CD4-positive, alpha-beta T cell treated with Interleukin-17A for 4 hours (primary cell): Measurements from ENCODE around the gene PDLIM7.
A peak's percentile ranks its signal among the peaks of the same experiment; 100 is the strongest.

Source experiments
- DNase-seq: peaks from one replicate; pipeline ENCODE4 v3.0.0-alpha.2; 2020; ENCODE audit warnings: mixed read lengths

PDLIM7 gene

DNA sequence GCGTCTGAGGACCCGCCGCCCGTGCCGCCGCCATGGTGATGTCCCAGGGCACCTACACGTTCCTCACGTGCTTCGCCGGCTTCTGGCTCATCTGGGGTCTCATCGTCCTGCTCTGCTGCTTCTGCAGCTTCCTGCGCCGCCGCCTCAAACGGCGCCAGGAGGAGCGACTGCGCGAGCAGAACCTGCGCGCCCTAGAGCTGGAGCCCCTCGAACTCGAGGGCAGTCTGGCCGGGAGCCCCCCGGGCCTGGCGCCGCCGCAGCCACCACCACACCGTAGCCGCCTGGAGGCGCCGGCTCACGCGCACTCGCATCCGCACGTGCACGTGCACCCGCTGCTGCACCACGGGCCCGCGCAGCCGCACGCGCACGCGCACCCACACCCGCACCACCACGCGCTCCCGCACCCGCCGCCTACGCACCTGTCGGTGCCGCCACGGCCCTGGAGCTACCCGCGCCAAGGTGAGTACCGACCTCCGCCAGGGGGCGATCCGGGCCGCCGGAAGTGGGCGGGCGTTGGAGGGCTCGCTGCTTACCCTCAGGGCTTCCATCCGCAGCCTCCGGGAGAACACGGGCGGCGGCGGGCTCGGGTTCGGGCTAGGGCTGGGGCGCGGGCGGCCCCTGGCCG, 42.3 kb downstream of the PDLIM7 start:
- DNase-seq, result peak; percentile 94

DNA sequence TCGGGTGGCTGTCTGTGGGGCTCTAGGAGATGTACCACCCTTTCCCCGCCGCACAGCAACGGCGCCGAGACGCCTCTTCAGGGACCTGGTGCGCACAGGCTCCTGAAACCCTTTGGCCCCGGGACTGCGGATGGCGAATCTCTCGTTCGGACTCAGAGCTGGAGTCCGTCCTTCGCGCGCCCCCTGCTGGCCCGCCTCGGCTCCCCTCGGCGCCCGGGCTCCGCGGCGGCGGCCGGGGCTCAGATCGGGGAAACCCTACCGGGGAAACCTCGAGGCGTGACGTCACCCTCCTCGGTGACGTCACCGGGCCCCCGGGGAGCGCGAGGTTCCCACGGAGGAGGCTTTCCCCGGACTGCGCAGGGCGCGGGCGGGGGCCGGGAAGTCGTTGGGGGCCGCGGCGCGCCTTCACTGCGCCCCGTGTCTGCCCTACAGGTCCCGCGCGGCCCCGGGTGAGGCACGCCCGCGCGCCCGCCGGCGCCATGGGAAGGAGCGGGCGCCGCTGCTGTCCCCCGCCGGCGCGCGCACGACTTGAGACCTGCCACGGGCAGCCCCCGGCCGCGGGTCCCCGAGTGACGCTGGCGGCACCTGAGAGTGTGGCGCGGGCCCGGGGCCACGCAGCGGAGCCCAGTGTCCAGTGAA, 42.9 kb downstream of the PDLIM7 start:
- DNase-seq, result peak; percentile 95

DNA sequence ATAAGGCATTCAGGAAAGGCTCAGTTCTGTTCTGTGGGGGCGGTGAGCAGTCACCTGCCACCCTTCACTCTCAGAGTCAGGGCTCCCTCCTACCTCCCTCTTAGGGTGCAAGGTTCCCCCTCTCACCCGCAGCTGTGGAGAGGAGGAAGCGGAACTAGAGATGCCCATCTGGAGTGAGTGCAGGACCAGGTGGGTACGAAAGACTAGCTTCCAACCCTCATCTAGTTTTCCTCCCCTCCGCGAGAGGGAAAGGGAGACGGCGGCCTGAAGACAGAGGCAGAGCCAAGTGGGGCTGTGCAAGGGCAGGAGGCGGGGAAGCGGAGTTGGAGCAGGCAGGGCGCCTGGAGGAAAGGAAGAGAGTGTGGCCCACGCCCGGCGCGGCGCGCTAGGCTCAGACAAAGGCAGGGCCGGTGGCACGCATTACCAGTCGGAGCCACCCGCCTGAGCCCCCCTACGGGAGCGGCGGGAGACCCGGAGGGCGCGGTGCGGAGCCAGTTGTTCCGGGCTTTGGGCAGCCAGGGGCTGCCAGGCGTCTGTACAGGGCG, 43.5 kb downstream of the PDLIM7 start:
- DNase-seq, result no peak

DNA sequence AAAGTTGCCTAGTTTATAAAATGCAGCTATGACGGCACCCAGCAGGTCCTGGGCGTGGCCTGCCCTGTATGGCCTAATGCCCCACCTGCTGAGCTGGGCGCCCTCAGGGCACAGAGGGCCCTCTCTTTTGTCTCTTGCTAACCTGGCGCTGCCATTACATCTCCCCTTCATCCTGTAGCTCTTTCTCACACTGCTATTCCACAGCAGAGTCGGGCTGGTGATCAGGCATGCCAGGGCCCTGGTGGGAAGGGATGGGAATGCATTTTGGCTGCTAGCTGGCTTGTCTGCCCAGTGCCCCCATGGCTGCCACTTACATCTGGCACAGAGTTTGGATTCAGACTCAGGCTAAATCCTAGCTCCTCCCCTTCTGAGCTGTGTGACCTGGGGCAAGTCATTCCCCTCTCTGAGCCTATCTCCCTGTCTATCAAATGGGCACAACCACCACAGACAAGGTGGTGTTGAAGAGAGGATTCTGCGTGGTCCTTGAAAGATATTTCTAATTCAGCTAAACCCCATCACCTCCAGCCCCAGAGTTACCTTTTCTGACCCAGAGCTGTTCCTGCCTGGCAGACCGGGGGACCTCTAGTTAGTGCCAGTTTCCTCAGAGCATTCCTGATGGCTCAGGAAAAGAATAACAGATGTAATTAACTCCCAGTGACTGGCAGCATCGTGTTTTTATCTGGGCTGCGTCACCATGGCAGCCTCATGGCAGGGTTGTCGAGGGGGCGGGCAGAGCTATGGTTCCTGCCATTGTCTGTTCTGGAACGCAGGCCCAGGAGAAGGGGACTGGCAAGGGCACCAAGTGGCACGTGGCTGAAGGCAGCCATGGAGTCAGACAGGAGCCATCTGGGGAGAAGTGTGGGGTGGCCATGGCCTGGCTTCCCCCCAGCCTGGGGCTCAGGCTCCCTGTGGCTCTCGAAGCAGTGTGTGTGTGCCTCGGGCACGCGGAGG, 44.4 kb downstream of the PDLIM7 start:
- no peak for DNase-seq

DNA sequence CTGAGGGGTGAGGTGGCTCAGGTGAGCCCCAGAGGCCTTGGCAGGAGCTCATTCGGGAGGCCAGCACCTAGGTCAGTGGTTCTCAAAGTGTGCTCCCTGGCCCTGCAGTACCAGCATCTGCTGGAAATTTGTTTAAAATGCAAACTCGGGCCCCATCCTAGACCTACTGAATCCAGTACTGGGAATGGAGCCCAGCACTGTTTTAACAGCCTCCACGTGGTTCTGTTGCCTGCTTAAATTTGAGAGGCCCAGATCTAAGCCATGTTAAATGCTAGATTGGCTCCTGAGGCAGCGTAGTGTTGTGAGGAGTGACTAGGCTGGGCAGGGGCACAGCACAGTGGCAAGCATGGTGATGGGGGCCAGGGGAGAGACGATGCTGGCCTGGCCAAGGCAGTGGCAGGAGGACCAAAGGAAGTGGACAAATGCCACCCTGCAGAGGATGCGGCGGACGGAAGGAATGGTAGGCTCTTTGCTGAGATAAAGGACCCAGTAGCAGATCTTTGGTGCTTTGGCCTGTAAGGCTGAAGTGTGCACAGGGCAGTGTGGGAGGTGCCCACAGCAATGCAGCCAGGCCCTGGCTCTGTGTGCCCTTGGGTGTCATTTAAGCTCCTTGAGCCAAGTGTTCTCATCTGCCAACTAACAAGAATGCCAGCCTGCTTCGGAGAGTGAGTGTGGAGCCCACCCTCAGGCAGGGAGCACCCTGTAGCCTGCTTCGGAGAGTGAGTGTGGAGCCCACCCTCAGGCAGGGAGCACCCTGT, 46.6 kb downstream of the PDLIM7 start:
- no peak for DNase-seq

DNA sequence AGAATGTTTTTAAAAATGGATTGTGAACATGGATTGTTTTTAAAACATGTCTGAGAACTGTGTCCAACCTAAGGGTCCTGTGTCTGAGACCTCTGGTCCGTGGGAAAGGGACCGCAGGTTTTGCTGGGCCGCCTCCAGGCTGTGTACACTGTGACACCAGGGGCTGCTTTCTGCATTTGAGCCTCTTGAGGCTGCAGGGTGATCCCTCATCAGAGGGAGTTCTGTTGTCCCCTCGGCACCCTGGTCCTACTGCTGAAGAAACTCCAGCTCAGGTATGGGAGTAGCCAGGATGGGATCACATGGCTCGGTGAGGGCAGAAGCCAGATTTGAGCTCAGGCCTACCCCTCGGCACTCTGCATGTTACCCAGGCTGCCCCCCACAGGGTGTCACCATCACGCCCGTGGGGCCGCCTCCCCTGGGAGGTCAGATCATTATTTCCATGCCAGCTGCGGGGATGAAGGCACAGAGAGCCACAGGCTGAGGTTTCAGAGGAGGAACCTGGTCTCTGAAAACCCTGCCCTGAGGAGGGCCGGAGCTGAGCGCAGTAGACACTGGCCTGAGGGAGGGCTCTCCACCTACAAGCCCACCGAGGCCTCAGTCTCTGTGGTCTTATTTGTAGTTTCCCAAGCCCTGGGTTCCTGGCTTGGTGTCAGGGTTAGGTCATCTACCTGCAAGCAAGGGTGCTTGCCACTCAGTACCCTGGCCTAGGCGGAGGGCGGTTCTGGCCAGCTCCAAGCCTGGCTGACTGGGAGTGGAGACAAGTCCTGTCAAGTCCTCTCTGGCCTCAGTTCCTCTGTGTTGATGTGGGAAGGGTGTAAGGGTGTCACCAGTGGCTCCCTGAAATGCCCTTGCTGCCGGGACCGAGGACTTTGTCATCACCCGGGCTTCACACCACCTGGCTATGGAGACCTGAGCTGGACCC, 48.0 kb downstream of the PDLIM7 start:
- no peak for DNase-seq

DNA sequence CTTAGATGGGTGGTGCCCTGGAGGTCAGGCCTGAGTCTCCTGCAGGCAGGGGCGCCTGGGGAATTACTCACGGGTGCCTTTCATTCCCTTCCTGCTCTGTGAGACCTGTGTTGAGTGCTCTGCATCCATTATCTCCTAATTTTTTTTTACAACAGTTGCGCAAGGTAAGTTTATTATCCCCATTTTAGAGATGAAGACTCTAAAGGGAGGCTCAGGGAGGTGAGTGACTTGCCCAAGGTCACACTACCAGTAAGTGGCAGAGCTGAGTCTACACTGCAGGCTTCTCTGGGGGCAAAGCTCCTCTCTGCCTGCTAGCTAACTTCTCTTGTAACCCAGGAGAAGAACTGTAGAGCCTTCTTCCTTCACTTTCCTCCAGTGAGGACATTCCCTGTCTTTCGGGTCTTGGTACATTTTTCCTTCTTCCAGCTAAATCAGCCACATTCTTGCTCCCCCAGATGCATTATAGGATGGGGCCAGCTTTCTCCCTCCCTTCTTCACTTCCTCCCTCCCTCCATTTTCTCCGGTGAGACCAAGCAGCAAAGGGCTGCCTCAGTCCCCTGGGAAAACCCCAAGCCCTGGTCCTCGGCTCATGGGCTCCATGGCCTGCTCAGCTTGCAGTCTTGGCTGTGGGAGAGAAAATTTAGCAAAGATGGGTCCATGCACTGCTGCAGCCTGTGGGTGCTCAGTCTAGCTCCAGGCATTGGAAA, 49.0 kb downstream of the PDLIM7 start:
- no peak for DNase-seq

DNA sequence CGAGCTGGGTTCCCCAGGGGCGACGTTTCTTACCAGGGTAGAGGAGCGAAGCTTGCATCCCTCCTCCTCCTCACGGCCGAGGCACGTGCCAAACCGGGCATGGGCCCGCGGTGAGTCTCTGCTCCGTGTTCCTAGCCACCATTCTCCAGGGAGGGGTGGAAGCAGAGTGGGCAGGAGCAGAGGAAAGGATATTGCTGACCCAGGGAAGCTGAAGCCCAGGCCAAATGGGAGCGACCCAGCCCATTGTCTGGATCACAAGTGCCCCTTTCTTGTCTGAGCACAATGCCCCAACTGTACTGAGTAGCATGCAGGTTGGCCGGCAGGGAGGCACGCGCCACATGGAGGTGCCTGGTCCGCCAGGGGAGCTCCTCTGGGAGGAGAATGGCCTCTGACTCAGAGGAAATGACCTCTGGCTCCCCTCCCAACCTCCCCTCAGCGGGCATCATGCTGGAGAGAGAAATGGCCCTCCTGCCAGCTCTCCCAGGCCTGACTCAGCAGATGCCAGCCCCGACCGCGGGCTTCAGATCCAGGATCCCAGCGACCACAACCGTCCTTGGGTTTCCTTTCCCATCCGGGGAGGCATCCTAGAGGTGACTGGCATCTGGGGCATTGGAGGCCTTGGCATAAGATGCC, 49.7 kb downstream of the PDLIM7 start:
- DNase-seq, result peak; percentile 33

DNA sequence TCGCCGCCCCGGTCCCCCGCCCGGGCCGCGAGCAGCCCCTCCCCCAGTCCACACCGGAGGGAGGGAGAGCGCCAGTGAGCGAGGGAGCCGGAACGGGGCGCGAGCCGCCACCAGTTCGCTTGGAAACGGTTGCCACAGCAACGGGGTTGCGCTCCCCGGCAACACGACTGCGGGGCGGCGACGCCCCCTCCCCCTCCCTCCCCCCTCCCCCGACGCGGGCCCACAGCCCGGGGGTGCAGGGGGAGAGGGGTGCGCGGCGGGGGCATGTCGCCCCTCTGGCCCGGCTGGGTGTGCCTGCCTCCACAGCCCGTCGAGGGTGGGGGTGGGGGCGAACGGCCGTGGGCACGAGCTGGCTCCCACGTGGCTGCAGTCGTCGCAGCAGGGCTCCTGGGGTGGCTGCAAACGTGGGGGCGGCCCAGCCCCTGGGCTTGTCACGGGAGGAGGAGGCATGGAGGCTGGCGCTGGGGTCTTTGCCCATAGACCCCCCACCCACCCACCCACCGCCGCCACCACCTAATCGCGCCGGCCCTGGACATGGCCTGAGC, 50.3 kb downstream of the PDLIM7 start:
- peak; percentile 77 for DNase-seq

DNA sequence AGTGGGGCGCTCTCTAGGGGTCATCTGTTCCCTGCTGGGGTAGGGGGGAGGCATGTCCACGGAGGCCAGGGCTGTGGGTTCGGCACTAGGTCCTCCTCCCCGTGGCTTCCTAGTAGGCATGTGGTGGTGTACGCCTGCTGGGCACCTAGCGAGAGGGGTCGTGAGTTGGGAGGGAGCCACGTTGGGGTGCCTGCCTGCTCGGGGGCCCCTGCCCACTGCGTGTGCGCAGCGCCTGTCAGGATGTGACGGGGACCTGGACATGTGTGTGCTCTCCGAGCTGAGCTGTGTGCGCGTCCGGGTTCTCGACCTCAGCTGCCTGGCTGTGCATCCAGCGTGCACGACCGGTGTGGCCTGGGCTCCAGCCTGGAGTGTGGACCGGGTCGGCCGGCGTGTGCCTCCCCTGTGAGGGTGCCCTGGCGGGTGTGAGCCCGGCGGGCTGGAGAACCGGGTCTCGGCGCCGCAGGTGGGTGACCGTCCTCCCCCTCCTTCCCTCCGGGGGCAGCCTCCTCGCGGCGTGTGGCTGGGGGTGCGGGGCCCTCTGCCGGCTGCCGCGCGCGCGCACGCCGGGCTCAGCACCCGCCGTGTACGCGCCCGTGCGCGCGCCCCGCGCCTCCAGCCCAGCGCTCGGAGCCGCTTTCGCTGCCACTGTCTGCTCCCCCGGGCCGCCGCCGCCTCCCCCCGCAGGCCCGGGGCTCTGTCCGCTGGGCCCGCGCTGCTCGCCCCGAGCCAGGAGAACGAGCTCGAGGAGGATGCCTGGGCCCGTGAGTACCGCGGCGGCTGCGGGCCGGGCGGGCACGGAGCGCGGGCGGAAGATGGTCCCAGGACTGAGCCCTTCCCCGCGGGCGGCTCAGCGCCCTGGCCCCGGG, 51.0 kb downstream of the PDLIM7 start, which contains the start of gene PRR7:
Gene PRR7, plus strand, starts transcription at position 615 of the 866 bp plus-strand sequence. CDS start 8,254 bp downstream, outside the sequence.
- DNase-seq, result peak; percentile 82

DNA sequence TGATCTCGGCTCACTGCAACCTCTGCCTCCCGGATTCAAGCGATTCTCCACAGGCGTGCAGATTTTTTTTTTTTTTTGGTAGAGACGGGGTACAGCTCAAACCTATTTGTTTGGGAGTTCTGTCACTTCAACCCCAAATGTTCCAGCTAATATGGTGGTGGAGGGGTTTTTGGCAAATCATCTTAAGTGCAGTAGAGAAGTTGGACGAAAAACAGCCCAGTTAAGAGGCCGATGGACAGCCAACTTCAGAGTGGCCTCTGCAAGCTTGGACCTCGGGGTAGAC, 51.5 kb downstream of the PDLIM7 start:
- no peak for DNase-seq

DNA sequence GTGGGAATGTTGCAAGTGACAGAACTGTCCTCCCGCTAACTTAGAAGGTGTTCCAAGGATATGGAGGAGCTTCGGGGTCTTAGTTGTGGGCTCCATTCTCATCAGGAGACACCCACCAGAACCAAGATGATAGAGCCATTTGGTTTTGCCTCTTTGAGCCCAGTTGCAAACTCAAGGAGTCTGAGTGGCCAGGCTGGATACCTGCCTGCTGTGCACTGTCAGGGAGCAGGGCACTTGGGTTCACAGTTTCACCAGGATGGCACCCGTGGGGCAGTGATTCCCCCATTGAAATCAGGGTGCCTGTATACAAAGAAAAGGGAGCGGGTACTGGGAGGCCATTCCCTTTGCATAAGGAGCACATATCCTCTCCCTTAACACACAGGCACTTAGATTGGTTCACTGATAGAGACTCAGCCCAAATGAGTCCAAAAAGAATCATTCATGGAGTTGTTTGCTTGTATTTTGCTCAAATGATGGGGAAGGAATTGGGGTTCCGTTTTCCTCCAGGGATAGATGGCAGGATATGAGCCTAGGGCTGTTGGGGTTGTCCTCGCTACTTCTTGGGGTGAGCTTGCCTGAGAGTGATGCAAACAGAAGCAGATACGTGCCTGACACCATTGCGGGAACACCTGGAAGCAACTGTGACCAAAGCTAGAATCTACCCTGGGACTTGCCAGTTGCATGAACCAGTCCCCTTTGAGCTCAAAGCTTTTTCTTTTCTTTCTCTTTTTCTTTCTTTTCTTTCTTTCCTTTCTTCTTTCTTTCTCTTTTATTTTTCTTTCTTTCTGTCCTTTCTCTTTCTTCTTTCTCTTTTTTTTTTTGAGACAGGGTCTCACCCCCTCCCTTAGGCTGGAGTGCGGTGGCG, 52.1 kb downstream of the PDLIM7 start:
- peak; percentile 39 for DNase-seq

DNA sequence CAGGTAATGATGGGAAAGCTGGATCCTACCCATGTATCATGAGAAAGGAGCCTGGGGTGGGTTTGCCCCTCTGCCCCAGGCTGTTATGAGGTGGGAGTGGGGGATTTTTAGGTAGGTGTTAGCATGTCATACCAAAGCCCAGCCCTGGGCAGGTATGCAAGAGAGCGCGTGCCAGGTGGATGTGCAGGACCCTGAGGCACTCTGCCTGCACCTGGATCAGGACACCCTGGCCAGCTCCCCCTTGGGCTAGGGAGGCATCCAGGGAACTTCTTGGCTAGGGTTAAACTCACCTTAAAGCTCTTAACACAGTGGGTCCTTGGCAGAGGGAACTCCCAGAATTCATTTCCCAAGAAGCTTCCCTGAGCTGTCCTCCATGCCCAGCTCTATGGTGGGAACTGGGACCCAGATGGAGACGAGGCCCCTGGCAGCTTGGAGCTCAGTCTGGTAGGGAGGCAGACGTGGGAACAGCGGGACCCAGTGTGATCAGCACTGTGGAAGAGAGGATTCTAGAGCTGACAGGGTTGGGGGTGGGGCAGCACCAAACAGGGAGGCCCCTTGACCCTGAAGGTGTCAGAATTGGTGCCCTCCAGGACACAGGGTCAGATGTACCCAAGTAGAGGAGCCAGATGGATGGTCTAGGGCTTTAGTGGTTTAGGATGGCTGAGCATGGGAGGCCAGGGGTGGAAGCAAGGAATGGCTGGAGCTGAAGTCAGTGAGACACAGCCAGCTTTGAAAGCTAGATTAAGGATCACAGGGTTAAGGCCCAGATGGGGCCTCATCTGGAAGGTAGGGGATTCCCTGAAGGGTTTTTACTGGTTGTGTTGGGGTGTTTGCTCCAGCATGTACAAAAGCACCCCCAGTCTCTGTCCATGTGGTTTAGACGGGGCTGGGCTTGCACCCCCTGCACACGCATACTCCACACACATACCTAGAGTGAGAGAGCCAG, 53.0 kb downstream of the PDLIM7 start:
- no peak for DNase-seq

DNA sequence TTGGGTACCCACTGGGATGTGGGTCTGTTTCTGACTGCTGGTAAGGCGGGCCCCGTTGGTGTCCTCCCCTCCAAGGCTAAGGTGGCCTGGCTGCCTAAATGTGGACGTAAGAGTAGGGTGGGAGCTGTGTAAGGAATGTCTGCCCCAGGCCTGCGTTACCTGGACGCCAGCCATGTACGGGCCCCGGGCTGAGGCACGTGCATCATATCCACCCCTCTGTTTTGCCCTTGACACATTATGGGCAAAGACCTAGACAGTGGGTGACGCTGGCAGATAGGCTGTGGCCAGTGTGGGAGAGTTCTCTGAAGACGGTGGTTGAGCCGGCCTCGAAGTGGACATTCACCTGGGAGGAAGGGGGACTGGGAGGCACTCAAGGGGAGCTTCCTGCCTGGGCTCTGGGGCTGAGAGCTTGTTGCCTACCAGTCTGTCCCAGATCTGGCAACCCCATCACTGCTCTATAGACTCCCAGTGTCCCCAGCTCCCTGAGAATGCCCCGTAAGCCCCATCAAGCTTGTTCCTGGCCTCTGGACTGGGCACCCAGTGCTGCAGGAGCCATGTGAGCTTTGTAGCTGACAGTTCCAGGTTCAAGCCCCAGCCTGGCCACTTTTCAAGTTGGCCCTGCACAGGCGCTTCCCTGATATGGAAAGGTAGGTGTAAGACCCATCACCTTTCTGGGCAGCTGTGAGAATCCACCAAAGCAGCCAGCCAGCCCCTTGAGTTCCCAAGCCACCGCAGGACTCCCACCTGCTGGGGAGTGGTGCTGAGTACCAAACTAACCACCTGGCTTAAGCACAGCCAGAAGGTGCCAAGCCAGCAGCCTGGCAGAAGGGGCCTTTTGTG, 54.0 kb downstream of the PDLIM7 start:
- DNase-seq, result no peak

DNA sequence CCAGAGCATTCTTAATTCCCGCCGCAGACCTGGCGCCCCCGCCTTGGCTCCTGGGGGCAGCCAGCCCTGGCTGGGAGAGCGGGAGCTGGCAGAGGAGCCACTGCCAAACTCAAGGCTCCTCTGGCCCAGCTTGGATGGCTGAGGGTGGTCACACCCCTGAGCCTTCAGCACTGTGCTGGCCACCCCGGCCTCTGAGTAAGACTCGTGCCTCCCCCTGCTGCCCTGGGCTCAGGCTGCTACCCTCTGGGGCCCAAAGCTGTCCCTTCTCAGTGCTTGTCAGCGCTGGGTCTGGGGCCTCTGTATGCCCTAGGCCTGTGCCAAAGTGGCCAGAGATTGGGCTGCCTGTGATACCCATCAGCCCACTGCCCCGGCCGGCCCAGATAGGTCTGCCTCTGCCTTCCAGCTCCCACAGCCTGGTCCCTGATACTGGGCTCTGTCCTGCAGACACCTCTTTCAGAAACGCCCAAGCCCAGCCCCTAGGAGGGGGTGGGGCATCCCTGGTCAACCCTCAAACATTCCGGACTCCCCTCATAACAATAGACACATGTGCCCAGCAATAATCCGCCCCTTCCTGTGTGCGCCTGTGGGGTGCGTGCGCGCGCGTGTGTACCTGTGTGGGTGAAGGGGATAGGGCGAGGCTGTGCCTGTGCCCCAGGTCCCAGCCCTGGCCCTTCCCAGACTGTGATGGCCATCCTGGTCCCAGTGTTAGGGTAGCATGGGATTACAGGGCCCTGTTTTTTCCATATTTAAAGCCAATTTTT, 55.2 kb downstream of the PDLIM7 start:
- no peak for DNase-seq
